ENCODE data around the gene GNG3.
"Not testable (repeated sequence)": the region's sequence is repeated elsewhere in the genome, so short reads cannot be mapped to it uniquely, and the experiment has no call there.

- TF ChIP-seq NFRKB (IDR thresholded peaks at IDR 0.05); FOXA1 (IDR thresholded peaks at IDR 0.05); BHLHE40 (IDR thresholded peaks at IDR 0.05; ENCODE audit: borderline replicate concordance); SP1 (IDR thresholded peaks at IDR 0.05); FOXK2 (IDR thresholded peaks at IDR 0.05); FOXM1 (IDR thresholded peaks at IDR 0.05; ENCODE audit: borderline replicate concordance); CTBP1 (IDR thresholded peaks at IDR 0.05; ENCODE audit: borderline replicate concordance); LEF1 (IDR thresholded peaks at IDR 0.05; ENCODE audit: borderline replicate concordance); ZNF384 (IDR thresholded peaks at IDR 0.05); TARDBP (IDR thresholded peaks at IDR 0.05); SUZ12 (IDR thresholded peaks at IDR 0.05): not testable (repeated sequence)
- TF ChIP-seq, protein P1, sequence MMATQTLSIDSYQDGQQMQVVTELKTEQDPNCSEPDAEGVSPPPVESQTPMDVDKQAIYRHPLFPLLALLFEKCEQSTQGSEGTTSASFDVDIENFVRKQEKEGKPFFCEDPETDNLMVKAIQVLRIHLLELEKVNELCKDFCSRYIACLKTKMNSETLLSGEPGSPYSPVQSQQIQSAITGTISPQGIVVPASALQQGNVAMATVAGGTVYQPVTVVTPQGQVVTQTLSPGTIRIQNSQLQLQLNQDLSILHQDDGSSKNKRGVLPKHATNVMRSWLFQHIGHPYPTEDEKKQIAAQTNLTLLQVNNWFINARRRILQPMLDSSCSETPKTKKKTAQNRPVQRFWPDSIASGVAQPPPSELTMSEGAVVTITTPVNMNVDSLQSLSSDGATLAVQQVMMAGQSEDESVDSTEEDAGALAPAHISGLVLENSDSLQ (IDR thresholded peaks at IDR 0.05): not testable (repeated sequence)
Measured at GRCh38 chr11:62730076-62730475, 22.6 kb downstream of the GNG3 start.

Measured in HEK293T (cell line).